ENCODE data around the gene C3orf49.

C3orf49 gene

GRCh38 chr3:63892773-63893352 lies 73.8 kb downstream of the C3orf49 start:
- no peak for DNase-seq

GRCh38 chr3:63895422-63896189 lies 76.5 kb downstream of the C3orf49 start:
- DNase-seq: no peak

GRCh38 chr3:63896332-63897030 lies 77.4 kb downstream of the C3orf49 start:
- no peak for DNase-seq

All from effector CD8-positive, alpha-beta T cell (primary cell).